Prostate gland (tissue), 2 donors: ENCODE data around the gene GPX1. TPM values are rescaled to one million over a fixed set of nuclear protein-coding genes. Genes with fewer than 3 reads are reported as not detected.
"Not testable (repeated sequence)": the region's sequence is repeated elsewhere in the genome, so short reads cannot be mapped to it uniquely, and the experiment has no call there.

Experiments
- DNase-seq: peaks from one replicate; pipeline ENCODE4 v3.0.0-alpha.2; 2019; ENCODE audit warnings: low spot score
- H3K27ac ChIP-seq, 2 donors: fragments of 200-600 bp; sonication (generic); 2 replicates each; pipeline ENCODE4 v1.5.1; 2017 to 2019
- H3K27me3 ChIP-seq: fragments of 200-600 bp; sonication (generic); replicated peaks from 2 replicates; pipeline ENCODE4 v1.5.1; 2019; ENCODE audit not compliant: insufficient read depth
- H3K36me3 ChIP-seq, 2 donors: fragments of 200-600 bp; sonication (generic); 1 replicate in 1 of 2; 2 replicates in 1 of 2; pipeline versions ENCODE4 v1.5.1 to v1.8.1; 2017 to 2019
- H3K4me1 ChIP-seq: fragments of 200-600 bp; sonication (generic); replicated peaks from 2 replicates; pipeline ENCODE4 v1.5.1; 2019
- H3K4me3 ChIP-seq, 2 donors: fragments of 200-600 bp; sonication (generic); 2 replicates each; pipeline ENCODE4 v1.5.1; 2017 to 2019
- H3K9me3 ChIP-seq: fragments of 200-600 bp; sonication (generic); 2 replicates; pipeline ENCODE4 v1.5.1; 2017
- CTCF ChIP-seq, 4 experiments: fragments of 200-600 bp in 2 of 4; fragments of 450-650 bp in 2 of 4; sonication (generic) in 2 of 4; IDR thresholded peaks; 1 replicate in 3 of 4; 2 replicates in 1 of 4; pipeline ENCODE4 v1.5.1; 2016 to 2019; ENCODE audit warnings: antibody characterized with exemption in 4 of 4, mild to moderate bottlenecking in 2 of 4, moderate library complexity in 2 of 4
- POLR2A ChIP-seq: fragments of 450-650 bp; IDR thresholded peaks from one replicate; pipeline ENCODE4 v1.6.1; 2016; ENCODE audit warnings: antibody characterized with exemption, mild to moderate bottlenecking
- POLR2AphosphoS5 ChIP-seq: sonication (generic); formaldehyde crosslinking; IDR thresholded peaks from one replicate; pipeline ENCODE4 v1.6.1; 2017; ENCODE audit warnings: antibody characterized with exemption
- WGBS: methylation state at CpG from one replicate; pipeline ENCODE4 v1.1.5; 2018; 5-methylcytosine and 5-hydroxymethylcytosine counted together
- intact Hi-C: fragments of 100-400 bp; cut with DNase I; formaldehyde crosslinking; loops from one replicate; pipeline ENCODE4 v1.14.2; 2022
- total RNA-seq, 2 donors: library from RNA; depleted of rRNA; stranded (reverse); fragments of >200 nt; gene quantifications; one replicate each; pipeline ENCODE4 v1.1.0, GENCODE V29; 2016

The GPX1 gene
- total RNA-seq, 2 donors from 2014 or later: 250 to 279 TPM

GRCh38 chr3:49371946-49372345, 13.8 kb upstream of the GPX1 start:
- Histone ChIP-seq H3K27ac (no peak overlapping the region), H3K4me1 (no peaks in the 10 kb centered on the region), H3K9me3 (no peaks in the 10 kb centered on the region), H3K27me3 (no peaks in the 10 kb centered on the region), H3K36me3 (no peaks in the 10 kb centered on the region), H3K4me3 (no peak overlapping the region)
- no peak for TF ChIP-seq CTCF (IDR thresholded peaks at IDR 0.05)
- TF ChIP-seq POLR2A: no peak
- no peak for TF ChIP-seq POLR2AphosphoS5
- DNase-seq: no peak
- intact Hi-C loops: no loop called here

- no peak for DNase-seq
- Histone ChIP-seq H3K27me3 (no peaks in the 10 kb centered on the region), H3K4me3 (no peak overlapping the region), H3K36me3 (no peaks in the 10 kb centered on the region), H3K9me3 (no peaks in the 10 kb centered on the region), H3K4me1 (no peaks in the 10 kb centered on the region), H3K27ac (no peak overlapping the region)
- intact Hi-C loops: no loop called here
- 93% methylated on average over 6 of the region's 6 CpGs for WGBS
- no peak for TF ChIP-seq POLR2AphosphoS5
- TF ChIP-seq CTCF (IDR thresholded peaks at IDR 0.05): no peak
- TF ChIP-seq POLR2A: no peak
Observed at GRCh38 chr3:49370585-49371290, 12.6 kb upstream of the GPX1 start.

- WGBS: 75% methylated on average over 3 of the region's 3 CpGs
- Histone ChIP-seq H3K36me3 (peaks cover 0 to 10% of the 10 kb centered on the region in 2 donors), H3K27me3 (no peaks in the 10 kb centered on the region), H3K9me3 (no peaks in the 10 kb centered on the region), H3K4me1 (peaks cover 8% of the 10 kb centered on the region), H3K4me3 (no peak overlapping the region), H3K27ac (no peak overlapping the region)
- intact Hi-C loops: no loop called here
- no peak for DNase-seq
- TF ChIP-seq CTCF (IDR thresholded peaks at IDR 0.05): no peak
- no peak for TF ChIP-seq POLR2AphosphoS5
- no peak for TF ChIP-seq POLR2A
Observed at GRCh38 chr3:49362561-49362960, 4.4 kb upstream of the GPX1 start.

GRCh38 chr3:49359623-49360022, 1.5 kb upstream of the GPX1 start:
- peaks cover 8% of the 10 kb centered on the region for H3K4me1 ChIP-seq
- WGBS: 92% methylated on average over 2 of the region's 2 CpGs
- intact Hi-C loops: loop anchor here (5.0 kb wide), 1 partner anchor 53 kb away; the partner anchor contains the start of genes RHOA and TCTA
- no peaks in the 10 kb centered on the region for H3K27me3 ChIP-seq
- no peaks in the 10 kb centered on the region for H3K9me3 ChIP-seq
- no peak for DNase-seq
- no peak overlapping the region for H3K27ac ChIP-seq
- peaks cover 0 to 10% of the 10 kb centered on the region in 2 donors for H3K36me3 ChIP-seq
- no peak for TF ChIP-seq POLR2AphosphoS5
- TF ChIP-seq POLR2A: no peak
- no peak for TF ChIP-seq CTCF (IDR thresholded peaks at IDR 0.05)
- no peak overlapping the region for H3K4me3 ChIP-seq

GRCh38 chr3:49358884-49359225, 702 bp upstream of the GPX1 start:
- DNase-seq: no peak
- intact Hi-C loops: loop anchor here (5.0 kb wide), 1 partner anchor 53 kb away; the partner anchor contains the start of genes RHOA and TCTA
- TF ChIP-seq POLR2AphosphoS5 (no peak), CTCF (IDR thresholded peaks at IDR 0.05) (no peak), POLR2A (no peak)
- 25% methylated on average over 3 of the region's 3 CpGs for WGBS
- Histone ChIP-seq H3K4me3 (peak overlapping the region; percentile 48 to 74), H3K27ac (peak overlapping the region; percentile 81 to 84), H3K36me3 (peaks cover 0 to 10% of the 10 kb centered on the region in 2 donors), H3K4me1 (peaks cover 8% of the 10 kb centered on the region), H3K27me3 (no peaks in the 10 kb centered on the region), H3K9me3 (no peaks in the 10 kb centered on the region)

- not testable (repeated sequence) for H3K36me3 ChIP-seq
Observed at GRCh38 chr3:49357443-49358216, 523 bp downstream of the GPX1 start.

GRCh38 chr3:49357095-49357442, 1.1 kb downstream of the GPX1 start:
- not testable (repeated sequence) for H3K27me3 ChIP-seq, H3K36me3 ChIP-seq, H3K4me1 ChIP-seq, DNase-seq, H3K9me3 ChIP-seq
- WGBS: 21% methylated on average over 10 of the region's 10 CpGs
- intact Hi-C loops: loop anchor here (5.0 kb wide), 1 partner anchor 55 kb away; the partner anchor contains the start of genes RHOA and TCTA
- H3K27ac ChIP-seq: peak overlapping the region; percentile 81 to 84
- peak overlapping the region; percentile 48 to 74 for H3K4me3 ChIP-seq

More at GRCh38 chr3:49357443-49358216, 523 bp downstream of the GPX1 start:
- 2% methylated on average over 61 of the region's 63 CpGs for WGBS
- Histone ChIP-seq H3K27ac (peak overlapping the region; percentile 81 to 84), H3K4me3 (peak overlapping the region; percentile 48 to 74)
- intact Hi-C loops: loop anchor here (5.0 kb wide), 1 partner anchor 55 kb away; the partner anchor contains the start of genes RHOA and TCTA
- peak; percentile 29 for DNase-seq
- not testable (repeated sequence) for H3K27me3 ChIP-seq, H3K9me3 ChIP-seq, H3K4me1 ChIP-seq
